D721Med (cell line): ENCODE results near the gene SLC46A2.

Experiments used
- DNase-seq: peaks from one replicate; pipeline ENCODE4 v3.0.0; 2011; ENCODE audit warnings: low spot score; ENCODE audit not compliant: insufficient read length
- FAIRE-seq: peaks from 2 replicates; lab custom pipeline; 2011; peaks lifted over from hg19 to GRCh38; lab: Jason Lieb, UNC
- CTCF ChIP-seq: IDR thresholded peaks from 2 replicates; pipeline ENCODE4 v1.5.1; 2012; ENCODE audit warnings: mild to moderate bottlenecking, control low read depth; ENCODE audit not compliant: insufficient read depth; ENCODE audit errors: missing control alignments

SLC46A2 gene

GRCh38 chr9:112880650-112881049 is 10.0 kb downstream of the SLC46A2 start:
- DNase-seq (no peak), FAIRE-seq (no peak)
- no peak for TF ChIP-seq CTCF

- no peak for DNase-seq
- TF ChIP-seq CTCF: no peak
- no peak for FAIRE-seq
Observed at GRCh38 chr9:112878752-112879151, 11.9 kb downstream of the SLC46A2 start.

- DNase-seq: no peak
Observed at GRCh38 chr9:112873773-112874405, 16.8 kb downstream of the SLC46A2 start.

GRCh38 chr9:112872019-112872418 is 18.7 kb downstream of the SLC46A2 start:
- DNase-seq (no peak), FAIRE-seq (no peak)
- no peak for TF ChIP-seq CTCF

More at GRCh38 chr9:112873773-112874405, 16.8 kb downstream of the SLC46A2 start:
- no peak for TF ChIP-seq CTCF
- FAIRE-seq: no peak

- no peak for TF ChIP-seq CTCF
- DNase-seq: no peak
- FAIRE-seq: no peak
Observed at GRCh38 chr9:112870556-112870955, 20.1 kb downstream of the SLC46A2 start.

- no peak for DNase-seq
- no peak for FAIRE-seq
- no peak for TF ChIP-seq CTCF
Observed at GRCh38 chr9:112869917-112870316, 20.8 kb downstream of the SLC46A2 start.

- FAIRE-seq (no peak), DNase-seq (no peak)
- no peak for TF ChIP-seq CTCF
Observed at GRCh38 chr9:112869041-112869529, 21.6 kb downstream of the SLC46A2 start.
